Subcutaneous adipose tissue (tissue), 4 donors: ENCODE measurements around the gene PCP2. TPM values are rescaled to one million over a fixed set of nuclear protein-coding genes. Genes with fewer than 3 reads are reported as not detected.

Source experiments
- CTCF ChIP-seq: fragments of 450-650 bp; IDR thresholded peaks from one replicate; pipeline ENCODE4 v1.5.1; 2016; ENCODE audit warnings: low read depth, mild to moderate bottlenecking, control low read depth, antibody characterized with exemption, moderate library complexity
- total RNA-seq, 4 donors: library from RNA; depleted of rRNA; stranded (reverse); fragments of >200 nt; gene quantifications; one replicate each; pipeline ENCODE4 v1.1.0, GENCODE V29; 2016

Gene PCP2
- total RNA-seq, 4 donors from 2014 or later, result not detected

DNA sequence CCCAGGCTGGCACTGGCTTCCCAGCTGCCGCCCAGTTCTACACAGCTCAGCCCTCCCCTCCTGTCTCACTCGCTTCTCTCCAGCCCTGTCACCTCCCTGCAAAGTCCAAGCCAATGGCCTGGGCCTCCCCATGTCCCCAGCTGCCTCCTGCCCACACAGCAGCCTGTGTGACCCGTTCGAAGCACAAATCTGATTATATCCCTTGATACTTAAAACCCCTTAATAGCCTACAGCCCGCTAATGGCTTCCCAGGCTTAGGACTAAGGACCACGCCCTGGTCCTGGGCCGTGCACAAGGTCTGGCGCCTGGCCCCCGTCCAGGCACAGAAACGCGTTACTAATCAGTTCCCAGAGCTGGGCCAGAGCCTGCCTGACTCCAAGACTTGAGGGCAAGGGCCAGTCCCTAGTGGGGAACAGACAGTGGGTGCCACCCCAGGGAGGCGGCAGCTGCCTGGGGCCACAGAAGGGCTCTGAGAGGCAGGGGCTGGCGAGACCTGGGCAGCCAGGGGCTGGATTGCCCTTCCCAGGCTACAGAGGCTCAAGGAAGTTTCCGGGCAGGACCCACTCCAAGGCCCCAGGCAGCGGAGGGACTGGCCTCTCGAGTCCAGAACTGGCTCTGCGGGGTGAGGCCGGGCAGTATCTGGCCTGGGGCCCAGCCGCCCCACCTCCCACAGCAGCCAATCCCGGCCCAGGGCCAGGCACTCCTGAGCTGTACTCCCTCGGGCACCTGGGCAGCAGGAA is 14.6 kb downstream of the PCP2 start:
- TF ChIP-seq CTCF, result no peak

GRCh38 chr19:7618348-7618747 is 15.2 kb downstream of the PCP2 start:
- no peak for TF ChIP-seq CTCF

- no peak for TF ChIP-seq CTCF
Measured at GRCh38 chr19:7617735-7618134, 15.8 kb downstream of the PCP2 start.

GRCh38 chr19:7617172-7617571 is 16.3 kb downstream of the PCP2 start:
- no peak for TF ChIP-seq CTCF

- TF ChIP-seq CTCF, result no peak
Measured at GRCh38 chr19:7614859-7615741, 18.4 kb downstream of the PCP2 start.

DNA sequence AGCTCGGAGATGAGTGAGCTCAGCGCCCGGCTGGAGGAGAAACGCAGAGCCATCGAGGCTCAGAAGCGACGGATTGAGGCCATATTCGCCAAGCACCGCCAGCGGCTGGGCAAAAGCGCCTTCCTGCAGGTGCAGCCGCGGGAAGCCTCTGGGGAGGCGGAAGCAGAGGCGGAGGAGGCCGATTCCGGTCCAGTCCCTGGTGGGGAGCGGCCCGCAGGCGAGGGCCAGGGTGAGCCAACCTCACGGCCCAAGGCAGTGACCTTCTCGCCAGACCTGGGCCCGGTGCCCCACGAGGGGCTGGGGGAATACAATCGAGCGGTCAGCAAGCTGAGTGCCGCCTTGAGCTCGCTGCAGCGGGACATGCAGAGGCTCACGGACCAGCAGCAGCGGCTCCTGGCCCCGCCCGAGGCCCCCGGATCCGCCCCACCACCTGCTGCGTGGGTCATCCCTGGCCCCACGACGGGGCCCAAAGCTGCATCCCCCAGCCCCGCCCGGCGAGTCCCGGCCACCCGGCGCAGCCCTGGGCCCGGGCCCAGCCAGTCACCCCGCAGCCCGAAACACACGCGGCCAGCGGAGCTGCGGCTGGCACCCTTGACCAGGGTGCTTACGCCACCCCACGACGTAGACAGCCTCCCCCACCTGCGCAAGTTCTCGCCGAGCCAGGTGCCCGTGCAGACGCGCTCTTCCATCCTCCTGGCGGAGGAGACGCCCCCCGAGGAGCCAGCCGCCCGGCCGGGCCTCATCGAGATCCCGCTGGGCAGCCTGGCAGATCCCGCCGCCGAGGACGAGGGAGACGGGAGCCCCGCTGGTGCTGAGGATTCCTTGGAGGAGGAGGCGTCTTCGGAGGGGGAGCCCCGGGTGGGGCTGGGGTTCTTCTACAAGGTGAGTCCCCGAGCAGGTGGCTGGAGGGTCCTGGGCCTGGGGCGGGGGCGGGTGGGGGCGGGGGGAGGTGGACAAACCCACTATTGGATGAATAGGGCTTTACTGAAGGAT is 20.9 kb downstream of the PCP2 start:
- TF ChIP-seq CTCF, result no peak
